Stimulated activated CD8-positive, alpha-beta memory T cell treated with anti-CD3 and anti-CD28 coated beads, Interleukin-12 subunit alpha, Interleukin-12 subunit beta, amount 100 ng/mL, for 24 hours (primary cell): ENCODE data around the gene KCNJ12.
"Not testable (repeated sequence)": the region's sequence is repeated elsewhere in the genome, so short reads cannot be mapped to it uniquely, and the experiment has no call there.

Experiments used
- DNase-seq: peaks from one replicate; pipeline ENCODE4 v3.0.0-alpha.2; 2020; ENCODE audit errors: extremely low read depth

The KCNJ12 gene

GRCh38 chr17:21349358-21350050, 26.7 kb upstream of the KCNJ12 start:
- not testable (repeated sequence) for DNase-seq

- DNase-seq: not testable (repeated sequence)
Measured at GRCh38 chr17:21350495-21350894, 25.7 kb upstream of the KCNJ12 start.

- no peak for DNase-seq
Measured at GRCh38 chr17:21351366-21352065, 24.6 kb upstream of the KCNJ12 start.

GRCh38 chr17:21352221-21352980, 23.8 kb upstream of the KCNJ12 start:
- DNase-seq: no peak

- DNase-seq: no peak
Measured at GRCh38 chr17:21352981-21353265, 23.2 kb upstream of the KCNJ12 start.

GRCh38 chr17:21353326-21354010, 22.7 kb upstream of the KCNJ12 start:
- no peak for DNase-seq

GRCh38 chr17:21354796-21355385, 21.3 kb upstream of the KCNJ12 start:
- no peak for DNase-seq

- DNase-seq: no peak
Measured at GRCh38 chr17:21355586-21355985, 20.6 kb upstream of the KCNJ12 start.

GRCh38 chr17:21356537-21357127, 19.5 kb upstream of the KCNJ12 start:
- no peak for DNase-seq

- DNase-seq: no peak
Measured at GRCh38 chr17:21357281-21357680, 18.9 kb upstream of the KCNJ12 start.

- DNase-seq: no peak
Measured at GRCh38 chr17:21357696-21358656, 18.2 kb upstream of the KCNJ12 start.

GRCh38 chr17:21358682-21359482, 17.3 kb upstream of the KCNJ12 start:
- DNase-seq: no peak

GRCh38 chr17:21359483-21359840, 16.7 kb upstream of the KCNJ12 start:
- no peak for DNase-seq

GRCh38 chr17:21360048-21360447, 16.1 kb upstream of the KCNJ12 start:
- no peak for DNase-seq

GRCh38 chr17:21361020-21361809, 14.9 kb upstream of the KCNJ12 start:
- DNase-seq: no peak

GRCh38 chr17:21362331-21362931, 13.7 kb upstream of the KCNJ12 start:
- no peak for DNase-seq

- DNase-seq: no peak
Measured at GRCh38 chr17:21363776-21364642, 12.1 kb upstream of the KCNJ12 start.
